ENCODE data around the gene TNRC6A. TPM values are rescaled to one million over a fixed set of nuclear protein-coding genes. Genes with fewer than 3 reads are reported as not detected.

Gene TNRC6A
- 21.5 and 30.8 TPM in 2 replicates for total RNA-seq

GRCh38 chr16:24729243-24729950 is at the start of gene TNRC6A:
Gene TNRC6A, plus strand, starts transcription at chr16:24729651. Its CDS starts 191 bp downstream, at chr16:24729842.

DNA sequence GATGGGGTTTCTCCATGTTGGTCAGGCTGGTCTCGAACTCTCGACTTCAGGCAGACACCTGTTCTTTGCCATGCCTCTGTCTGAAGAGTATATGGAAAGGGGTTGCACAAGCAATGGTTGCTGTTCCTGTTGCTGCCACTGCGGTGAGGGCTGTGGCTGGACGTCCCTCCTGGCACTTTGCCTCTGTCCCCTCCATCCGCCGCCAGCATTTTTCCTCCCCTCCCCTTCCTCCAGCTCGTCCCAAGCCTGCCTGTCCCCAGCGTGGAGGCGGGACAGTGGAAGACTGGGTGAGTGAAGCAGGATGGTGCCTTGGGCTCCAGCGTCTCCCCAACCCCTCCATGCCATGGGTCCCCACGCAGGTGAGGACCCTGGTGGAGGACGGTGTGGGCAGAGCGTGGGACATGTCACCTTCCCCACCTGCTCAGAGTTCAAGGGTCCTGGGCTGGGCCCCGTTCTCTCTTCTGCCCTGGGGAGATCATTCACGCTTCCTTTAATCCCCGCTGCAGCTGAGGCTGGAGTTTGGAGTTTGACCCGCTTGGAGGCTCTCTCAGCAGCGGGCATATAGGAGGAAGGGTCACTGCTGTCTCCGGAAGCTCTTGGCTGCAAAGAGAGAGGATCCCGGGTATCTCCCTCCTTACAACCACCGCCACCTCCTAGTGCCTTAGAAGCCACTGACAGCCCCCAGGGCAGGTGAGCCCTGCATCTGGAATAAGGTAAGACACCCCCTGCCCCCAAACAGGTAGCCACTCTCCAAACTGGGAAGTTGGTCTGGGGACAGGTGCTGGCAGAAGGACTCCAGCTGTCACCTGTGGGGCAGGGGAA is 116.5 kb downstream of the TNRC6A start, which contains the start of gene SLC5A11:
TSS of gene SLC5A11 (plus strand) at position 238 of the 822 bp plus-strand sequence. CDS start 12,681 bp downstream, outside the sequence.

Other genes with a start within 250 kb of the TNRC6A start
- gene RBBP6, start 190.1 kb upstream of the TNRC6A start, total RNA-seq, result 17.8 and 25.1 TPM in 2 replicates
- not detected in 2 replicates for gene SLC5A11, start 116.3 kb downstream of the TNRC6A start, total RNA-seq